Measurements from ENCODE around the gene PATZ1. TPM values are rescaled to one million over a fixed set of nuclear protein-coding genes. Genes with fewer than 3 reads are reported as not detected.

Gene PATZ1
- total and polyA plus RNA-seq, 2 experiments from 2014 or later, result 23.2 to 56.8 TPM

DNA sequence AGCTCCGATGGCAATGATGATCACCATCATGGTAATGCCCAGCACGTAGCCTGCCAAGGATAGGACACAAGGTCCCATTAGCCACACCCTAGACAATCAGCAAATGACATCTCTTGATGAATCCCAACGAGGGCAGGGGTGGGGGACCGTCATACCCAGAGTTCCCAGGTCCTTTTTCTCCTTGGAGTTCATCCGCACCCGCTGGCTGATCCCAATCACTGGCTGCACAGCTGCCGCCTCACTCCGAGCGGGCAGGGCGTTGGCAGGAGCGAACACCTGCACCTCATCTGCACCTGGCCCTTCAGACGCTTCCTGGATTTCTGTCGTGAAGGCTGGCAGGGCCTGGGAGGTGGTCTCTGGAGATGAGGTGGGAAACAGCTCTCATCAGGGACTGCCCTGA is 56.8 kb downstream of the PATZ1 start:
- no peak overlapping the region for H3K27ac Mint-ChIP-seq
- ATAC-seq, result no peak

More for the DNA sequence above, 56.8 kb downstream of the PATZ1 start:
- Histone ChIP-seq H3K36me3 (ENCODE audit: insufficient read depth) (no peaks in the 10 kb centered on the region), H3K4me2 (no peak overlapping the region), H2AFZ (no peak overlapping the region), H3K9me2 (ENCODE audit: insufficient read depth) (no peaks in the 10 kb centered on the region), H4K20me1 (replicated peaks; ENCODE audit: insufficient read depth) (no peaks in the 10 kb centered on the region), H3F3A (replicated peaks; ENCODE audit: low read depth) (peaks cover 8% of the 10 kb centered on the region; the same call in 1 of the 2 replicates), H3K4me1 (ENCODE audit: insufficient read depth) (0 out of 2 replicates have a peak, but pooled peaks cover 8% of the 10 kb centered on the region), H3K4me3 (no peak overlapping the region), H3K27ac (ENCODE audit: low read depth) (no peak overlapping the region), H3K27me3 (ENCODE audit: insufficient read depth) (peaks cover 26% of the 10 kb centered on the region), H3K79me2 (replicated peaks; ENCODE audit: insufficient read depth) (no peaks in the 10 kb centered on the region)
- H3K4me3 Mint-ChIP-seq, result no peak overlapping the region; the same call in 2 of the 3 replicates
- peaks cover 22% of the 10 kb centered on the region for H3K4me1 Mint-ChIP-seq
- H3K9me3 Mint-ChIP-seq, result no peaks in the 10 kb centered on the region
- no peaks in the 10 kb centered on the region for H3K36me3 Mint-ChIP-seq (ENCODE audit: low read depth)
- peaks cover 21% of the 10 kb centered on the region for H3K27me3 Mint-ChIP-seq (ENCODE audit: insufficient read depth, low read depth, poor library complexity)
- TF ChIP-seq ZNF114 (CRISPR knock-in tag; IDR thresholded peaks at IDR 0.05) (no peak), EZH2 (IDR thresholded peaks at IDR 0.05; ENCODE audit: low read depth, unreplicated experiment) (no peak), ZNF331 (CRISPR knock-in tag; IDR thresholded peaks at IDR 0.05; ENCODE audit: low read depth) (no peak), JUNB (IDR thresholded peaks at IDR 0.05; ENCODE audit: unreplicated experiment) (no peak), STAT1 (IDR thresholded peaks at IDR 0.05; ENCODE audit: unreplicated experiment) (no peak), EZH2phosphoT487 (IDR thresholded peaks at IDR 0.05; ENCODE audit: unreplicated experiment) (no peak), CREB1 (CRISPR knock-in tag; IDR thresholded peaks at IDR 0.05; ENCODE audit: low read depth) (no peak), NANOG (IDR thresholded peaks at IDR 0.05; ENCODE audit: borderline replicate concordance) (no peak), POLR2AphosphoS5 (IDR thresholded peaks at IDR 0.05; ENCODE audit: low read depth) (no peak)
- TF ChIP-seq, protein P1, sequence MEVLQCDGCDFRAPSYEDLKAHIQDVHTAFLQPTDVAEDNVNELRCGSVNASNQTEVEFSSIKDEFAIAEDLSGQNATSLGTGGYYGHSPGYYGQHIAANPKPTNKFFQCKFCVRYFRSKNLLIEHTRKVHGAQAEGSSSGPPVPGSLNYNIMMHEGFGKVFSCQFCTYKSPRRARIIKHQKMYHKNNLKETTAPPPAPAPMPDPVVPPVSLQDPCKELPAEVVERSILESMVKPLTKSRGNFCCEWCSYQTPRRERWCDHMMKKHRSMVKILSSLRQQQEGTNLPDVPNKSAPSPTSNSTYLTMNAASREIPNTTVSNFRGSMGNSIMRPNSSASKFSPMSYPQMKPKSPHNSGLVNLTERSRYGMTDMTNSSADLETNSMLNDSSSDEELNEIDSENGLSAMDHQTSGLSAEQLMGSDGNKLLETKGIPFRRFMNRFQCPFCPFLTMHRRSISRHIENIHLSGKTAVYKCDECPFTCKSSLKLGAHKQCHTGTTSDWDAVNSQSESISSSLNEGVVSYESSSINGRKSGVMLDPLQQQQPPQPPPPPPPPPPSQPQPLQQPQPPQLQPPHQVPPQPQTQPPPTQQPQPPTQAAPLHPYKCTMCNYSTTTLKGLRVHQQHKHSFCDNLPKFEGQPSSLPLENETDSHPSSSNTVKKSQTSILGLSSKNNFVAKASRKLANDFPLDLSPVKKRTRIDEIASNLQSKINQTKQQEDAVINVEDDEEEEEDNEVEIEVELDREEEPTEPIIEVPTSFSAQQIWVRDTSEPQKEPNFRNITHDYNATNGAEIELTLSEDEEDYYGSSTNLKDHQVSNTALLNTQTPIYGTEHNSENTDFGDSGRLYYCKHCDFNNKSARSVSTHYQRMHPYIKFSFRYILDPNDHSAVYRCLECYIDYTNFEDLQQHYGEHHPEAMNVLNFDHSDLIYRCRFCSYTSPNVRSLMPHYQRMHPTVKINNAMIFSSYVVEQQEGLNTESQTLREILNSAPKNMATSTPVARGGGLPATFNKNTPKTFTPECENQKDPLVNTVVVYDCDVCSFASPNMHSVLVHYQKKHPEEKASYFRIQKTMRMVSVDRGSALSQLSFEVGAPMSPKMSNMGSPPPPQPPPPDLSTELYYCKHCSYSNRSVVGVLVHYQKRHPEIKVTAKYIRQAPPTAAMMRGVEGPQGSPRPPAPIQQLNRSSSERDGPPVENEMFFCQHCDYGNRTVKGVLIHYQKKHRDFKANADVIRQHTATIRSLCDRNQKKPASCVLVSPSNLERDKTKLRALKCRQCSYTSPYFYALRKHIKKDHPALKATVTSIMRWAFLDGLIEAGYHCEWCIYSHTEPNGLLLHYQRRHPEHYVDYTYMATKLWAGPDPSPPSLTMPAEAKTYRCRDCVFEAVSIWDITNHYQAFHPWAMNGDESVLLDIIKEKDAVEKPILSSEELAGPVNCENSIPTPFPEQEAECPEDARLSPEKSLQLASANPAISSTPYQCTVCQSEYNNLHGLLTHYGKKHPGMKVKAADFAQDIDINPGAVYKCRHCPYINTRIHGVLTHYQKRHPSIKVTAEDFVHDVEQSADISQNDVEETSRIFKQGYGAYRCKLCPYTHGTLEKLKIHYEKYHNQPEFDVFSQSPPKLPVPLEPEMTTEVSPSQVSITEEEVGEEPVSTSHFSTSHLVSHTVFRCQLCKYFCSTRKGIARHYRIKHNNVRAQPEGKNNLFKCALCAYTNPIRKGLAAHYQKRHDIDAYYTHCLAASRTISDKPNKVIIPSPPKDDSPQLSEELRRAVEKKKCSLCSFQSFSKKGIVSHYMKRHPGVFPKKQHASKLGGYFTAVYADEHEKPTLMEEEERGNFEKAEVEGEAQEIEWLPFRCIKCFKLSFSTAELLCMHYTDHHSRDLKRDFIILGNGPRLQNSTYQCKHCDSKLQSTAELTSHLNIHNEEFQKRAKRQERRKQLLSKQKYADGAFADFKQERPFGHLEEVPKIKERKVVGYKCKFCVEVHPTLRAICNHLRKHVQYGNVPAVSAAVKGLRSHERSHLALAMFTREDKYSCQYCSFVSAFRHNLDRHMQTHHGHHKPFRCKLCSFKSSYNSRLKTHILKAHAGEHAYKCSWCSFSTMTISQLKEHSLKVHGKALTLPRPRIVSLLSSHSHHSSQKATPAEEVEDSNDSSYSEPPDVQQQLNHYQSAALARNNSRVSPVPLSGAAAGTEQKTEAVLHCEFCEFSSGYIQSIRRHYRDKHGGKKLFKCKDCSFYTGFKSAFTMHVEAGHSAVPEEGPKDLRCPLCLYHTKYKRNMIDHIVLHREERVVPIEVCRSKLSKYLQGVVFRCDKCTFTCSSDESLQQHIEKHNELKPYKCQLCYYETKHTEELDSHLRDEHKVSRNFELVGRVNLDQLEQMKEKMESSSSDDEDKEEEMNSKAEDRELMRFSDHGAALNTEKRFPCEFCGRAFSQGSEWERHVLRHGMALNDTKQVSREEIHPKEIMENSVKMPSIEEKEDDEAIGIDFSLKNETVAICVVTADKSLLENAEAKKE (CRISPR knock-in tag; IDR thresholded peaks at IDR 0.05), result no peak
- TF ChIP-seq, protein P2, sequence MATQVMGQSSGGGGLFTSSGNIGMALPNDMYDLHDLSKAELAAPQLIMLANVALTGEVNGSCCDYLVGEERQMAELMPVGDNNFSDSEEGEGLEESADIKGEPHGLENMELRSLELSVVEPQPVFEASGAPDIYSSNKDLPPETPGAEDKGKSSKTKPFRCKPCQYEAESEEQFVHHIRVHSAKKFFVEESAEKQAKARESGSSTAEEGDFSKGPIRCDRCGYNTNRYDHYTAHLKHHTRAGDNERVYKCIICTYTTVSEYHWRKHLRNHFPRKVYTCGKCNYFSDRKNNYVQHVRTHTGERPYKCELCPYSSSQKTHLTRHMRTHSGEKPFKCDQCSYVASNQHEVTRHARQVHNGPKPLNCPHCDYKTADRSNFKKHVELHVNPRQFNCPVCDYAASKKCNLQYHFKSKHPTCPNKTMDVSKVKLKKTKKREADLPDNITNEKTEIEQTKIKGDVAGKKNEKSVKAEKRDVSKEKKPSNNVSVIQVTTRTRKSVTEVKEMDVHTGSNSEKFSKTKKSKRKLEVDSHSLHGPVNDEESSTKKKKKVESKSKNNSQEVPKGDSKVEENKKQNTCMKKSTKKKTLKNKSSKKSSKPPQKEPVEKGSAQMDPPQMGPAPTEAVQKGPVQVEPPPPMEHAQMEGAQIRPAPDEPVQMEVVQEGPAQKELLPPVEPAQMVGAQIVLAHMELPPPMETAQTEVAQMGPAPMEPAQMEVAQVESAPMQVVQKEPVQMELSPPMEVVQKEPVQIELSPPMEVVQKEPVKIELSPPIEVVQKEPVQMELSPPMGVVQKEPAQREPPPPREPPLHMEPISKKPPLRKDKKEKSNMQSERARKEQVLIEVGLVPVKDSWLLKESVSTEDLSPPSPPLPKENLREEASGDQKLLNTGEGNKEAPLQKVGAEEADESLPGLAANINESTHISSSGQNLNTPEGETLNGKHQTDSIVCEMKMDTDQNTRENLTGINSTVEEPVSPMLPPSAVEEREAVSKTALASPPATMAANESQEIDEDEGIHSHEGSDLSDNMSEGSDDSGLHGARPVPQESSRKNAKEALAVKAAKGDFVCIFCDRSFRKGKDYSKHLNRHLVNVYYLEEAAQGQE (IDR thresholded peaks at IDR 0.05; ENCODE audit: unreplicated experiment), result no peak
- TF ChIP-seq, protein P3, sequence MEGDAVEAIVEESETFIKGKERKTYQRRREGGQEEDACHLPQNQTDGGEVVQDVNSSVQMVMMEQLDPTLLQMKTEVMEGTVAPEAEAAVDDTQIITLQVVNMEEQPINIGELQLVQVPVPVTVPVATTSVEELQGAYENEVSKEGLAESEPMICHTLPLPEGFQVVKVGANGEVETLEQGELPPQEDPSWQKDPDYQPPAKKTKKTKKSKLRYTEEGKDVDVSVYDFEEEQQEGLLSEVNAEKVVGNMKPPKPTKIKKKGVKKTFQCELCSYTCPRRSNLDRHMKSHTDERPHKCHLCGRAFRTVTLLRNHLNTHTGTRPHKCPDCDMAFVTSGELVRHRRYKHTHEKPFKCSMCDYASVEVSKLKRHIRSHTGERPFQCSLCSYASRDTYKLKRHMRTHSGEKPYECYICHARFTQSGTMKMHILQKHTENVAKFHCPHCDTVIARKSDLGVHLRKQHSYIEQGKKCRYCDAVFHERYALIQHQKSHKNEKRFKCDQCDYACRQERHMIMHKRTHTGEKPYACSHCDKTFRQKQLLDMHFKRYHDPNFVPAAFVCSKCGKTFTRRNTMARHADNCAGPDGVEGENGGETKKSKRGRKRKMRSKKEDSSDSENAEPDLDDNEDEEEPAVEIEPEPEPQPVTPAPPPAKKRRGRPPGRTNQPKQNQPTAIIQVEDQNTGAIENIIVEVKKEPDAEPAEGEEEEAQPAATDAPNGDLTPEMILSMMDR (conservative IDR thresholded peaks at IDR 0.05; ENCODE audit: low read depth in 2 of 2), result no peak
- TF ChIP-seq, protein P4, sequence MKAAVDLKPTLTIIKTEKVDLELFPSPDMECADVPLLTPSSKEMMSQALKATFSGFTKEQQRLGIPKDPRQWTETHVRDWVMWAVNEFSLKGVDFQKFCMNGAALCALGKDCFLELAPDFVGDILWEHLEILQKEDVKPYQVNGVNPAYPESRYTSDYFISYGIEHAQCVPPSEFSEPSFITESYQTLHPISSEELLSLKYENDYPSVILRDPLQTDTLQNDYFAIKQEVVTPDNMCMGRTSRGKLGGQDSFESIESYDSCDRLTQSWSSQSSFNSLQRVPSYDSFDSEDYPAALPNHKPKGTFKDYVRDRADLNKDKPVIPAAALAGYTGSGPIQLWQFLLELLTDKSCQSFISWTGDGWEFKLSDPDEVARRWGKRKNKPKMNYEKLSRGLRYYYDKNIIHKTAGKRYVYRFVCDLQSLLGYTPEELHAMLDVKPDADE (IDR thresholded peaks at IDR 0.05), result no peak
- no peak for DNase-seq (ENCODE audit: low spot score)

Measured in GM23338 (cell line).